GM18909 (cell line): ENCODE measurements around the gene OR13F1.
"Not testable (repeated sequence)": the region's sequence is repeated elsewhere in the genome, so short reads cannot be mapped to it uniquely, and the experiment has no call there.

Experiments
- ATAC-seq: cut with Tn5 transposase; IDR thresholded peaks from one replicate; pipeline ENCODE4 v1.9.1; 2021; ENCODE audit warnings: mild to moderate bottlenecking; ENCODE audit not compliant: unreplicated experiment, poor library complexity

OR13F1 gene

GRCh38 chr9:104503963-104504362, at the start of gene OR13F1:
Gene OR13F1 (plus strand): TSS chr9:104504263. CDS start chr9:104504263, 0 bp downstream.
- ATAC-seq: no peak

GRCh38 chr9:104456831-104457230, 47.2 kb upstream of the OR13F1 start:
- ATAC-seq: no peak

- no peak for ATAC-seq
These were observed 40.2 kb upstream of the OR13F1 start for GRCh38 chr9:104463864-104464263.

- no peak for ATAC-seq
These were observed 35.8 kb upstream of the OR13F1 start for GRCh38 chr9:104468261-104468660.

- no peak for ATAC-seq
These were observed 21.0 kb upstream of the OR13F1 start for GRCh38 chr9:104482921-104483570.

- no peak for ATAC-seq
These were observed 19.0 kb upstream of the OR13F1 start for GRCh38 chr9:104485014-104485413.

GRCh38 chr9:104494808-104495207, 9.3 kb upstream of the OR13F1 start:
- ATAC-seq: no peak

- no peak for ATAC-seq
These were observed 623 bp upstream of the OR13F1 start for GRCh38 chr9:104503440-104503839.

- ATAC-seq: no peak
These were observed 2.5 kb downstream of the OR13F1 start for GRCh38 chr9:104506565-104506964.

- ATAC-seq: no peak
These were observed 10.8 kb downstream of the OR13F1 start for GRCh38 chr9:104514901-104515300.

- ATAC-seq: not testable (repeated sequence)
These were observed 16.2 kb downstream of the OR13F1 start for GRCh38 chr9:104520241-104520640.

GRCh38 chr9:104527109-104527508, 23.0 kb downstream of the OR13F1 start, which contains the start of gene OR13C4:
Gene OR13C4 (minus strand): TSS chr9:104527209. CDS start chr9:104527209, 0 bp downstream.
- no peak for ATAC-seq

GRCh38 chr9:104536756-104537155, 32.7 kb downstream of the OR13F1 start, which contains the start of gene OR13C3:
Gene OR13C3 (minus strand): TSS chr9:104536856. CDS start chr9:104536723, 133 bp downstream.
- ATAC-seq: no peak

GRCh38 chr9:104539275-104539674, 35.2 kb downstream of the OR13F1 start:
- no peak for ATAC-seq

GRCh38 chr9:104544644-104545043, 40.6 kb downstream of the OR13F1 start:
- ATAC-seq: no peak

- no peak for ATAC-seq
These were observed 49.2 kb downstream of the OR13F1 start for GRCh38 chr9:104553261-104553660.
